A172 (cell line): ENCODE results near the gene DNMBP. TPM values are rescaled to one million over a fixed set of nuclear protein-coding genes. Genes with fewer than 3 reads are reported as not detected.

Experiments used
- DNase-seq: peaks from one replicate; pipeline ENCODE4 v3.0.0-alpha.2; 2015; ENCODE audit warnings: low spot score
- total RNA-seq: library from RNA; depleted of rRNA; stranded (reverse); fragments of >200 nt; shearing (Covaris generic); gene quantifications from 2 replicates; pipeline ENCODE4 v1.2.3, GENCODE V29; 2014; rRNA removed

Gene DNMBP
- total RNA-seq, 1 experiment from 2014 or later: 17.4 TPM

DNA sequence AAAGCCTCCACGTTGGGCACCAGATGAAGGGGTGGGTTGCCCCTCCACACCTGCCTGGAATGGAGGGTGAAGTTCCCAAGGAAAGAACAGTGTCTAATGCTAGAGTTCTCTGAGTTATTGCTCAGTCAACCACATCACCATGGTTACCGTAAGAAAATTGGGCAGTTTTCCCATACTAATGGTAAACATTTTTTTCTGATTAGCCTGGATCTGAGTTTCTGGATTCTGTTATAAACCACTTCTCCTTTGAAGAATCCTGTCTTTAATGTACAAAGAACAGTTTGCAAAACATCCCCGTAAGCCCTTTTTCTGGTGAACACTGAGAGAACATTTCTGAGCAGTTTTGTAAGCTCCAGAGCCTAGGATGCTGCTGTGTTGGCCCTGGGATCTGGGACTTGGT, 181.8 kb downstream of the DNMBP start:
- DNase-seq: no peak

Other genes starting within 250 kb of the DNMBP start
- gene ABCC2, start 227.3 kb downstream of the DNMBP start, total RNA-seq: 0.69 and 1.8 TPM in 2 replicates
- gene CPN1, start 71.9 kb upstream of the DNMBP start, total RNA-seq: not detected in 2 replicates
- 63.0 and 72.1 TPM in 2 replicates for gene ERLIN1, start 176.1 kb upstream of the DNMBP start, total RNA-seq
- 44.8 and 51.1 TPM in 2 replicates for gene CHUK, start 219.6 kb upstream of the DNMBP start, total RNA-seq